MM.1S (cell line): ENCODE results near the gene ZNF329.

Experiments
- EZH2 ChIP-seq: fragments of 300-600 bp; sonication (generic); optimal IDR thresholded peaks from 2 replicates; pipeline ENCODE3; 2017; ENCODE audit warnings: low read depth, mild to moderate bottlenecking, antibody characterized with exemption, low read length, mixed read lengths
- TF ChIP-seq, protein P1 (sequence below): fragments of 300-600 bp; sonication (generic); IDR thresholded peaks from 2 replicates; pipeline ENCODE4 v1.5.1; 2016; ENCODE audit warnings: antibody characterized with exemption, low read length, mixed read lengths

GRCh38 chr19:58086825-58087710 is 63.5 kb downstream of the ZNF329 start:
- TF ChIP-seq, protein P1, sequence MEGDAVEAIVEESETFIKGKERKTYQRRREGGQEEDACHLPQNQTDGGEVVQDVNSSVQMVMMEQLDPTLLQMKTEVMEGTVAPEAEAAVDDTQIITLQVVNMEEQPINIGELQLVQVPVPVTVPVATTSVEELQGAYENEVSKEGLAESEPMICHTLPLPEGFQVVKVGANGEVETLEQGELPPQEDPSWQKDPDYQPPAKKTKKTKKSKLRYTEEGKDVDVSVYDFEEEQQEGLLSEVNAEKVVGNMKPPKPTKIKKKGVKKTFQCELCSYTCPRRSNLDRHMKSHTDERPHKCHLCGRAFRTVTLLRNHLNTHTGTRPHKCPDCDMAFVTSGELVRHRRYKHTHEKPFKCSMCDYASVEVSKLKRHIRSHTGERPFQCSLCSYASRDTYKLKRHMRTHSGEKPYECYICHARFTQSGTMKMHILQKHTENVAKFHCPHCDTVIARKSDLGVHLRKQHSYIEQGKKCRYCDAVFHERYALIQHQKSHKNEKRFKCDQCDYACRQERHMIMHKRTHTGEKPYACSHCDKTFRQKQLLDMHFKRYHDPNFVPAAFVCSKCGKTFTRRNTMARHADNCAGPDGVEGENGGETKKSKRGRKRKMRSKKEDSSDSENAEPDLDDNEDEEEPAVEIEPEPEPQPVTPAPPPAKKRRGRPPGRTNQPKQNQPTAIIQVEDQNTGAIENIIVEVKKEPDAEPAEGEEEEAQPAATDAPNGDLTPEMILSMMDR = no peak
- TF ChIP-seq EZH2 = no peak
